Umbilical cord (tissue), 2 donors: ENCODE results near the gene CFAP251. TPM values are rescaled to one million over a fixed set of nuclear protein-coding genes. Genes with fewer than 3 reads are reported as not detected.
"Not testable (repeated sequence)": the region's sequence is repeated elsewhere in the genome, so short reads cannot be mapped to it uniquely, and the experiment has no call there.

Experiments
- DNase-seq: peaks from one replicate; pipeline ENCODE4 v3.0.0-alpha.2; 2015; ENCODE audit warnings: low spot score
- total RNA-seq: library from RNA; depleted of rRNA; stranded (reverse); fragments of >200 nt; gene quantifications from one replicate; pipeline ENCODE4 v1.2.3, GENCODE V29; 2014; ENCODE audit warnings: low replicate concordance; ENCODE audit not compliant: insufficient read depth

Gene CFAP251
- total RNA-seq, 1 donor from 2014 or later = 15.9 TPM

- DNase-seq = no peak
Measured at GRCh38 chr12:122024132-122024785, 105.9 kb downstream of the CFAP251 start.

GRCh38 chr12:122026706-122027333 is 108.4 kb downstream of the CFAP251 start:
- DNase-seq = no peak

DNA sequence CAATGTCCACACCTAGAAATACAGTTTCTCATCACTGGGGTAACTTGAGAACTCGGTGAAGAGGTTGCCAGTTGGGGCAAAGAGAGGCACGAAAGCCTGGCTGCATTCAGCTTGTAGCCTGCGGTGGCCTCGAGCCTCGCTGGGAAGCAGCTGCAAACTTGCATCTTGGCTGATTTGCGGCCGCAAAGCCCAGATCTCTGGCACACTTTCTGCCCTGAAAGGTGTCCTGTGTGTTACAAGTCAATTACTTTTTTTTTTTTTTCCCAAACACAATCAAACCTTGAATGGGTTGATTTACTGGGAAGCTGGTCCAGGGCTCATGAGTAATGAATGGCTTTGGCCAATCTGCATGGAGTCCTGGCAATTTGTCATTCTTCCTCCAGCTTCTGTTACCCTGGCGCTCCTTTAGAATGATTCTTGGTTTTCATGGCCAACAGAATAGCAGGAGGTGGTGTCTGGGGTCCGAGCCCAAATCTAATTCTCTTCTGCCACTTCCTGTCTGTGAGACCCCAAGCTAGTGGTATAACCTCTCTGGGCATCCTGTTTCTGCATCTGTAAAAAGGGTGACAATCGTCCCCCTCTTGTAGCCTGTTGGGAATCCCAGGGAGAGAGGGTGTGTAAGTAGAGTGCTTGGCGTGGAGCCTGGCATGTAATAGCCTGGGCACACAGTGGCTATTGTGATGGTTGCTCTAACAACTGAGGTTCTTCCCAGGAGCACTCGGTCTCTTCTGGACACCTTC is 109.9 kb downstream of the CFAP251 start:
- no peak for DNase-seq

DNA sequence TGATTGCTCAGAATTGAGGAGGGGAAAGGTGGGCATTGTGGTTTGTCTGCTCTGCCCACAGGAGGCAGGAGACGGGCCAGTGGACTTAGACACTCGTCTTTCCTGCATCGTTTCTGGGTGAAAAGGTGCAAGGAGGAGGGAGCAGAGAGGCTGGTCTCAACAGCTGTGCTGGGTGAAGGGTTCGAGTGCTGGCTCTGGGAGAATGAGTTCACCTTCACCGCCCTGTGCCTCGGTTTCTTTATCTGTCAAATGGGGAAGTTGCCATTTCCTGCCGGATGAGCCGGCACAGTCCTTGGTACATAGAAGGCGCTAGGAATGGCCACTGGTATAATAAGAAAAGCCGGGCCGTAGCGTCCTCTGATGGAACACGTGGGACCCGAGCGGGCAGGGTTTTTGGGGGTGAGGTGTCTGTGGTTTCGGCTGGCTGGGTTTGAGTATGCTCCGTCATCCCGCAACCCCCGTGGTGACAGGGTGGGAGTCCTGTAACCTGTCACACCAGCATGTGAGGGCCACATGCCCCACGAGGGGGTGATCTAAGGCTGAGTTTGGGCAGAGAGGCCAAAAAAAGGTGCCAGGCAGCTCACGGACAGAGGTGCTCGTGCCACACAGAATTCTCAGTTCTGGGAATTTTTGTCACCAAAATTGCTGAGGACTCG is 110.6 kb downstream of the CFAP251 start:
- DNase-seq = no peak

GRCh38 chr12:122029620-122030423 is 111.4 kb downstream of the CFAP251 start:
- no peak for DNase-seq

DNA sequence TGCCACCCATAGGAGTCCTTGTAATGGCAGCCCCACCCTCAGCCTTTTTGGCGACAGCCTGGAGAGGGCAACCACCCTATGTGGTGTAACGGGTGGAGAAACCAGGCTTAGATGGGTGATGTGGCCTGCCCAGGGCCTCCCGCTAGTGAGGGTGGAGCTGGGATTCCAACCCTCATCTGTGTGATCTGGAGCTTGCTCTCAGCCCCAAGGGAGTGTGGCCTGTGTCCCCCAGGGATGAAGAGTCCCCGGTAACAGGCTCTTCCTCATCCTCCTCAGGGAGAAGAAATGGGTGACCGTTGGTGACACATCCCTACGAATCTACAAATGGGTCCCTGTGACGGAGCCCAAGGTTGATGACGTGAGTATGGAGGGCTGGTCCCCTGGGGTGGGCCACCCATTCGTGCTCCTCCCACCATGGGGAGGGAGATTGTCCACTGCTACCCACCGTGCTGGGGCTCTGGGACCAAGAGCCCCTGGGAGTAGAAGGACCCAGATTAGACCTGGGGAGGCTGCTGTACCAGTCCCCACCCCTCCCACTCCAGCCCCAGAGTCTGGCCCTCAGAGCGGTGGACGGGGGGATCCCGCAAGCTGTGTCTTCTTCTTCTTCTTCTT is 112.1 kb downstream of the CFAP251 start:
- no peak for DNase-seq

DNA sequence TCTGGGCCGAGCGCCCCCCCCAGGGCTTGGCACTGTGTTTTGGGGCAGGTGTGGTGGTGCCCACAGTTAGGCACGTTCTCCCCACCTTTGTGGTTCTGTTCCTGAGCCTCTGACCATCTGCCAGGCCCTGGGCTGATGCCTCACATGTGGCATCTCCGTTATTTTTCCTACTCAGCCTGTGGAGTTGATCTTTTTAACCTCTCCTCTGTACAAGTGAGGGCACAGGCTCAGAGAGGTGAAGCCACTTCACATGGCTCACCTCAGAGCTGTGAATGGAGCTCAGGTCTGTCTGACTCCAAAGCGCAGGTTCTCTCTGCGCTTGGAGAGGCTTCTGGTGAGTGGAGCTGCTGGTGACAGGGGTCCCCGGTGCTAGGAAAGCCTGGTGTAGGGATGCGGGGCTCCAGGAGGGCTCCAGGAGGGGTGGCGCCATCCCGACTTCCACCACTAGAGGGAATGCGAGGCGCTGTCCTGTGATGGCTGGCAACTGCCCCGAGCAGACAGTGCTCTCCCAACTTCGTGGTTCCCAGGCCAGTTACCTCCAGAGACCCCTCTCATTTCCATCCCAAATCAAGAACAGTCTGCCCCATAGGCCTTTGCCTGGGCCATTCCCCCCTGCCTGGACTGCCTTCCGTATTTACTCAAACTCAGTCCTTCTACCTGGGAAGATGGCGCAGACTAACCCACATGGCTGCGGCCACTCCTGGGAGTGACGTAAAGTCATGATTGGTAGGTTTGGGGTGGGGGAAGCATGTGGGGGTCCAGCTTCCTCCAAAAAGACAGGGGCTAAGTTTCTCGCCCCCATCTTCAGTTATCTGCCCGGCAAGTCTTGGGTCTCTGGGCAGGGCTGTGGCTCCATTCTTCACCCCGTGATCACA is 113.2 kb downstream of the CFAP251 start:
- DNase-seq = no peak

GRCh38 chr12:122032580-122032979 is 114.2 kb downstream of the CFAP251 start:
- no peak for DNase-seq

DNA sequence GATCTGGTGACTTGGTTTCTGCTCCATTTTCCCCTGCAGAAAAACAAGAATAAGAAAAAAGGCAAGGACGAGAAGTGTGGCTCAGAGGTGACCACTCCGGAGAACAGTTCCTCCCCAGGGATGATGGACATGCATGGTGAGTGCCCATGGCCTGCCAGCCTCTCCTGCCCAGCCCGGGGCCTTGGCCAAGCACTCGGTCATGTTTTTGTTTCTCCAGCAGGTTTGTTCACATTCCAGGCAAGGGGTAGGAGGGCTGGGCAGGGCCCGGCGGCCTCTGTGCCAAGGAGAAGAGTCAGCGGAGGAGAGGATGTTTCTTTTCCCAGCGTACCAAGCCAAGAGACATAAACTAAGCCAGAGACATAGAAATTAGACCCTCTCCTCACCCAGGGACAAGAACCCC is 116.9 kb downstream of the CFAP251 start:
- no peak for DNase-seq

- DNase-seq = no peak
Measured at GRCh38 chr12:122036153-122036552, 117.8 kb downstream of the CFAP251 start.

DNA sequence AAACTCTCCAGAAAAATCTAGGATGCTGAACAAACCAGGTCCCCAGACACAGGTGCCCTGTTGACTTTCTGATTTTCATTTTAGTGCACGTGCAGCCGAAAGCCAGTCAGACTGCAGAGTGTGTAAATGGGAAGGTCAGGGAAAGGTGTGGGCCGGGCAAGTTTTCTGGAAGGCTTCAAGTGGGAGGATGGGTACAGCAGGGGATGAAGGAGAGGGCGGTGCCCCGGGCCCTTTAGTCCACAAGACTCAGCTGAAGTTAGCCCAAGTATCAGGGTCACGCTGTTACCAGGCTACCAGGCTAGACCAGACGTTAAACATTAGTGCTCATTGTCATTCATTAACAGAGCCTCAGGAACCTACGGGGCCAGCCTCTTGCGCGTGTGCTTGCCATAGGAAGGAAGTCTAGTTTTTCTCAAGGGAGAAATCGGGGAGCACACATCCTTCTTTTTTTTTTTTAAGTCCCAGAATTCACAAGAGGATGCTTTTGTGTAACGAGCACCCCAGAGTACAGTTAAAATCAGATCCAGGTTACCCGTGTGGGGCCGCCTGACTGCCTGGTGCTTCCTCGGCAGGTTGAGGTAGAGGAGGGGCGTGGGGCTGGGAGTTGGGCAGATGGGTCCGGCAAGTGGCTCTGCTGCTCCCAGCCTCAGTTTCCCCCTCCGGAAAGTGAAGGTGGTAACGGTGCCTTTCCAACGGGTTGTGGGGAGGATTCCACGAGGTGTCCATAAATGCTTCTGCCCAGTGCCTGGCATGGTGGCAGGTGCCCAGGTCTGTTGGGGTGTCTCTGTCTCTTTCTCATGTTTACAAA is 122.4 kb downstream of the CFAP251 start:
- no peak for DNase-seq

GRCh38 chr12:122041458-122041857 is 123.1 kb downstream of the CFAP251 start:
- DNase-seq = not testable (repeated sequence)

DNA sequence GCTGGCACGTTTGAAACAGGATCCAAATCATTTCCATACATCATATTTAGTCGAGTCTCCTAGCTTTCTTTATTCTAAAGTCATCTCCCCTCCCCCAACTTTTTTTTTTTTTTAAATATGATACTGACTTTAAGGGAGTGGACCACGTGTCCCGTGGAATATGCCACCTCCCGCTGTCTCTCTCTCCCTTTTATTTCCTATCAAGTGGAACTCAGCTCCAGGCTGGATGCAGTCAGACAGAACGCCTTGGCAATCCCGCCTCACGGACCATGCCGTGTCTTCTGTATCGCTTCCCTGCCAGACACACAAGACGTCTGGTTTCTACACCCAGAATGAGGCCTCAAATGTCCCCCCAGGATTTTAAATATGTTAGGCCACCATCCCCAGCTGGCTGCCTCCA is 124.5 kb downstream of the CFAP251 start:
- DNase-seq = no peak

- no peak for DNase-seq
Measured at GRCh38 chr12:122043476-122043875, 125.1 kb downstream of the CFAP251 start.

DNA sequence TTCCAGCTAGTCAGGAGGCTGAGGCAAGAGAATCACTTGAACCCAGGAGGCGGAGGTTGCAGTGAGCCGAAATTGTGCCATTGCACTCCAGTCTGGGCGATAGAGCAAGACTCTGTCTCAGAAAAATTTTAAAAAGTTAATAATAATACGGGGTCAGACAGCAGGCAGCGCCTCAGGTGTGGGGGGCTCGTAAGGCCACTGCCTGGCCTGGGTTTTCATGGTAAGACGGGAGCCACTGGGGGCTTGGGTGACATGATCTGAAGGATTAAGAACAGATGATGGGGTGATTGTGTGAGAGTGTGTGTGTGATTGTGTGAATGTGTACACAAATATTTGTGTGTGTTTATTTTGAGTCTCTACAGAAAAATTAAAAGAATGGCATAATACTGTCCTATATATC is 126.9 kb downstream of the CFAP251 start:
- no peak for DNase-seq

DNA sequence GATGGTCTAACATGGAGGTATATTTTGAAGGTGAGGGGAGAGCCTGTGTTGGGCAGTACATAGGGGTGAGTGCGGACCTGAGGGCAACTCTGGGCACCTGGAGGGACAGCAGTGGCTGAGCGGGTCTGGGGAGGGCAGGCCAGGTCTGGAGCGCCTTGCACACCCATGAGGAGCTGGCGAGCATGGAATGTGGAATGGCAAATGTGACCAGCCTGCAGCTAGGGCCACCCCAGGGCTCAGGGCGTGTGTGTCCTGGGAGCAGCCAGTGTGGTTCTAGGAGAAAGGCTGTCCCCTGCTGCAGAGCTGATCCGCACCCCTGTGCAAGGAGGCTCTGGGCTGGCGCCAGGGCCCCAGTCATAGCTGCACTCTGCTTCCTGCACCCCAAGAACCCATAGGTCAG is 127.8 kb downstream of the CFAP251 start:
- DNase-seq = no peak

- peak; percentile 52 for DNase-seq
Measured at GRCh38 chr12:122048151-122048550, 129.8 kb downstream of the CFAP251 start.

DNA sequence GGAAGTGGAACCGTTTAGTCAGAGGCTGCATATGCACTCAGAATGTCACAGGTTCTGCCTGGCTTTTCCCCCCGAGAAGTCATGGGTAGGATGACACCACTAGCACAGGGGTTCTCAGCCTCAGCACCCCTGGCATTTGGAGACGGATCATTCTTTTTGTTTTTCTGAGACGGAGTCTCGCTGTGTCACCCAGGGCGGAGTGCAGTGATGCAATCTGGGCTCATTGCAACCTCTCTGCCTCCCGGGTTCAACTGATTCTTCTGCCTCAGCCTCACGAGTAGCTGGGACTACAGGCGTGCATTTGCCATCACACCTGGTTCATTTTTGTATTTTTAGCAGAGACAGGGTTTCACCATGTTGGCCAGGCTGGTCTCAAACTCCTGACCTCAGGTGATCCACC is 131.4 kb downstream of the CFAP251 start:
- DNase-seq = no peak

- DNase-seq = no peak
Measured at GRCh38 chr12:122050706-122051105, 132.3 kb downstream of the CFAP251 start.
